PFSK-1 (cell line): Measurements from ENCODE around the gene CCDC183.

Source experiments
- FOXP2 ChIP-seq: optimal IDR thresholded peaks from 2 replicates; pipeline ENCODE3; 2011; ENCODE audit warnings: borderline replicate concordance, control low read depth, inconsistent platforms; ENCODE audit not compliant: insufficient read depth; ENCODE audit errors: extremely low read length, extremely low read depth
- POLR2AphosphoS5 ChIP-seq: IDR thresholded peaks from 2 replicates; pipeline ENCODE4 v1.6.1; 2012; ENCODE audit warnings: low read depth, mild to moderate bottlenecking, control low read depth, low read length, moderate library complexity
- SIN3A ChIP-seq: IDR thresholded peaks from 2 replicates; pipeline ENCODE4 v1.6.1; 2012; ENCODE audit warnings: mild to moderate bottlenecking, low read length, moderate library complexity, borderline replicate concordance; ENCODE audit not compliant: insufficient read depth
- TAF1 ChIP-seq: IDR thresholded peaks from 2 replicates; pipeline ENCODE4 v1.6.1; 2012; ENCODE audit warnings: low read length, control low read depth, borderline replicate concordance; ENCODE audit not compliant: insufficient read depth
- TF ChIP-seq, protein P1 (sequence below), 2 experiments: IDR thresholded peaks; 2 replicates each; pipeline versions ENCODE4 v1.6.1 to v1.8.0; 2011 to 2012; ENCODE audit warnings: low read depth in 2 of 2, low read length in 2 of 2, control low read depth in 1 of 2, inconsistent platforms in 1 of 2, mild to moderate bottlenecking in 1 of 2, moderate library complexity in 1 of 2; ENCODE audit not compliant: insufficient read depth in 1 of 2

Gene CCDC183

DNA sequence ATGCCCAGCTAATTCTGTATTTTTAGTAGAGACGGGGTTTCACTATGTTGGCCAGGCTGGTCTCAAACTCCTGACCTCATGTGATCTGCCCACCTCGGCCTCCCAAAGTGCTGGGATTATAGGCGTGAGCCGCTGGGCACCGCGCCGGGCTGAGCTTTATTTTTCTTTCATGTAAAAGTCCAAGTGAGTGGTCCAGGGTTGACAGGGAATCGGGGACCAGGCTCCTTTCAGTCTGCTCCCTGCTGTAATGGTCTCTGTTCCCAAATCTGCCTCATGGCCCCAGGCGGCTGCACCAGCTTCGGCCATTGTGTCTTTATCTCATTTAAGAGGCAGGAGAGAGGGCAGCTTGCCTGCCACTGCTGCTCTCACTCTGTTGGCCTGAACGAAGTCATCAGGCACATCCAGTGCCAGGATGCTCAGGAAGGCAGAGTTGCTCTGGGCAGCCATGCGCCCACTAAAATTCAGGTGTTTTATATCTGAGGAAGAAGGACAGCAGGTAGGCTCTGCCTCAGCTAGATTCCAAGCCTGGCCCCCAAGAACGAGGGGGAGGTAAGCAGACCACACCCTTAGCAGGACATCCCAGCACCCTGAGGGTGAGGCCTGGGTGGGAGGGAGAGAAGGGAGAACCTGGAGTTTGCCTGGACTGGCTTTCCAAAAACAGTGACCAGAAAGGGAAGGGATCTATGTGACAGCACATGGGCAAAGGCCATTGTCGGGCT lies 1.7 kb upstream of the CCDC183 start:
- TF ChIP-seq POLR2AphosphoS5 (no peak), FOXP2 (no peak), SIN3A (no peak), TAF1 (no peak)
- TF ChIP-seq, protein P1, sequence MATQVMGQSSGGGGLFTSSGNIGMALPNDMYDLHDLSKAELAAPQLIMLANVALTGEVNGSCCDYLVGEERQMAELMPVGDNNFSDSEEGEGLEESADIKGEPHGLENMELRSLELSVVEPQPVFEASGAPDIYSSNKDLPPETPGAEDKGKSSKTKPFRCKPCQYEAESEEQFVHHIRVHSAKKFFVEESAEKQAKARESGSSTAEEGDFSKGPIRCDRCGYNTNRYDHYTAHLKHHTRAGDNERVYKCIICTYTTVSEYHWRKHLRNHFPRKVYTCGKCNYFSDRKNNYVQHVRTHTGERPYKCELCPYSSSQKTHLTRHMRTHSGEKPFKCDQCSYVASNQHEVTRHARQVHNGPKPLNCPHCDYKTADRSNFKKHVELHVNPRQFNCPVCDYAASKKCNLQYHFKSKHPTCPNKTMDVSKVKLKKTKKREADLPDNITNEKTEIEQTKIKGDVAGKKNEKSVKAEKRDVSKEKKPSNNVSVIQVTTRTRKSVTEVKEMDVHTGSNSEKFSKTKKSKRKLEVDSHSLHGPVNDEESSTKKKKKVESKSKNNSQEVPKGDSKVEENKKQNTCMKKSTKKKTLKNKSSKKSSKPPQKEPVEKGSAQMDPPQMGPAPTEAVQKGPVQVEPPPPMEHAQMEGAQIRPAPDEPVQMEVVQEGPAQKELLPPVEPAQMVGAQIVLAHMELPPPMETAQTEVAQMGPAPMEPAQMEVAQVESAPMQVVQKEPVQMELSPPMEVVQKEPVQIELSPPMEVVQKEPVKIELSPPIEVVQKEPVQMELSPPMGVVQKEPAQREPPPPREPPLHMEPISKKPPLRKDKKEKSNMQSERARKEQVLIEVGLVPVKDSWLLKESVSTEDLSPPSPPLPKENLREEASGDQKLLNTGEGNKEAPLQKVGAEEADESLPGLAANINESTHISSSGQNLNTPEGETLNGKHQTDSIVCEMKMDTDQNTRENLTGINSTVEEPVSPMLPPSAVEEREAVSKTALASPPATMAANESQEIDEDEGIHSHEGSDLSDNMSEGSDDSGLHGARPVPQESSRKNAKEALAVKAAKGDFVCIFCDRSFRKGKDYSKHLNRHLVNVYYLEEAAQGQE (IDR thresholded peaks at IDR 0.05; ENCODE audit: insufficient read depth in 1 of 2, low read depth in 2 of 2, low read length in 2 of 2): no peak

DNA sequence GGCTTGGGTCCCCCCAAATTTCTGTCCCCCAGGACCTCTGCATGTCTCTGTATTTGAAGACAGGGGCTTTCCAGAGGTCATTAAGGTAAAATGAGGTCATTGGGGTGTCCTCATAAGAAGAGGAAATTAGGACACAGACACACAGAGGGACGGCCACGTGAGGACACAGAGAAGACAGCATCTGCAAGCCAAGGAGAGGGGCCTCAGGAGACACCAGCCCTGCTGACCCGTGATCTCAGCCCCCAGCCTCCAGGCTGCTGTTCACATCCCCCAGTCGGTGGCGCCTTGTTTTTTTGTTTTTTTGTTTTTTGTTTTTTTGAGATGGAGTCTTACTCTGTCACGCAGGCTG lies 1.2 kb upstream of the CCDC183 start:
- TF ChIP-seq, protein P1 (IDR thresholded peaks at IDR 0.05; ENCODE audit: insufficient read depth in 1 of 2, low read depth in 2 of 2, low read length in 2 of 2): no peak
- no peak for TF ChIP-seq FOXP2
- no peak for TF ChIP-seq TAF1
- no peak for TF ChIP-seq POLR2AphosphoS5
- TF ChIP-seq SIN3A: no peak

DNA sequence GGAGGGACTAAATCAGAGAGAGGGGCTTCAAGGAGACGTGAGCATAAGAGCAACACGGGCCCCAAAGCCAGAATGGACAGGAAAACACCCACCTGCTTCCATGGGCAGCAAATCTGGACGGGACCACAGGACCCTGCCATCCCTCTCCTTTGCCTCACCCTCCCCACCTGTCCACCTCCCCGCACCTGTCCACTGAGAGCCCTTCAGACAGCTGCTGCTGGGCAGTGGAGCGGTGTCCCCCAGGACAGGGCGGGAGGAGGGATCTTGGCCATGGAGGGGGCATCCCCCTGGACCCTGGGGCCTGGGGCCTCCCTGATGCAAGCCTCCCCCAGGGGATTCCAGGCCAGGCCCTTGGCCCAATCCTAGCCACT lies 2.6 kb downstream of the CCDC183 start:
- no peak for TF ChIP-seq POLR2AphosphoS5
- TF ChIP-seq FOXP2: no peak
- TF ChIP-seq, protein P1 (IDR thresholded peaks at IDR 0.05; ENCODE audit: insufficient read depth in 1 of 2, low read depth in 2 of 2, low read length in 2 of 2): no peak

DNA sequence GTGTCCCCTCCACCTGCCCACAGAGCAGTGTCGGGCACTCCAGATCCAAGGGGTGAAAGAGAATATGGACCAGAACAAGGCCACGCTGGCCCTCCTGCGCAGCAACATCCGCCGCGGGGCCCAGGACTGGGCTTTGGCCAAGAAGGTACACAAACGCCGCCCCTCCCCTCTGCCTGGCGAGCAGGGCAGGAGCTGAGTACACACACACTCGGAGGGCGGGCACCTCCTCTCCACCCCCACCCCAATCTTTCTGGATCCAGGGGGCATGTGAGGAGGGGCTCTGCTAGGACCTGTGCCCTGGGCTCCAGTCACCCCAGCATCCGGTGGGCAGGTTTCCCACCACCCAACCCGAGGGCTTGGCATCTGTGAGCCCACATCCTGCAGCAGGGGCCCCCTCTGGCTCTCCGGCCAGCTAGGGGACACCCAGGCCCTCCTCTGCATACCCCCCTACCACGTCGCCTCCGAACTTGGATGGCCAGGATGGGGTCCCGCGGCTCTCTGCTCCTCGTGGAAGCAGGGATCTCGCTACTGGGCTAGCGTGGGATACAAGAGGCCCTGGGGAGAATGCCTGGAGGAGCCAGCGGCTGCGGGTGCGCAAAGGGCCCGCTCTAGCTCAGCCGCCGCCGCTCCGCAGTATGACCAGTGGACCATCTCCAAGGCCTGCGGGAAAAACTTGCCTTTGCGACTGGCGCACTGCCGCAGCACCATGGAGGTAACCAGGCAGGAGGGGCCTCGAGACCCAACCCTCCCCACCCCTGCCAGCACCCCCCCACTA lies 3.1 kb downstream of the CCDC183 start:
- TF ChIP-seq, protein P1 (IDR thresholded peaks at IDR 0.05; ENCODE audit: insufficient read depth in 1 of 2, low read depth in 2 of 2, low read length in 2 of 2): no peak
- TF ChIP-seq POLR2AphosphoS5 (no peak), TAF1 (no peak), SIN3A (no peak), FOXP2 (no peak)
